Common myeloid progenitor, CD34-positive (primary cell): ENCODE results near the gene TENM4.
A peak's percentile ranks its signal among the peaks of the same experiment; 100 is the strongest.

Experiments
- CTCF ChIA-PET: fragments of 350-600 bp; sonication (Branson Sonifier 250); formaldehyde crosslinking; loops from one replicate; lab custom pipeline; 2021; ENCODE audit warnings: antibody characterized with exemption; lab: Charles Lee
- POLR2A ChIA-PET: fragments of 350-600 bp; sonication (Branson Sonifier 250); formaldehyde crosslinking; loops from one replicate; lab custom pipeline; 2021; ENCODE audit warnings: antibody characterized with exemption; lab: Charles Lee
- DNase-seq, 3 donors: peaks; one replicate each; pipeline versions ENCODE4 v3.0.0 to v3.0.0-alpha.2; 2013
- H3K27ac ChIP-seq, 2 experiments: 1 replicate in 1 of 2; 2 replicates in 1 of 2; pipeline ENCODE4 v1.7.0; 2013; ENCODE audit warnings: inconsistent platforms in 2 of 2, low read length in 2 of 2, mild to moderate bottlenecking in 2 of 2, low read depth in 1 of 2, moderate library complexity in 1 of 2; ENCODE audit not compliant: severe bottlenecking in 2 of 2, insufficient read depth in 1 of 2, poor library complexity in 1 of 2
- H3K27me3 ChIP-seq, 5 experiments: replicated peaks in 2 of 5; 1 replicate in 3 of 5; 2 replicates in 2 of 5; pipeline versions ENCODE4 v1.6.1 to v1.7.0; 2013; ENCODE audit warnings: low read length in 4 of 5, mild to moderate bottlenecking in 2 of 5, moderate library complexity in 2 of 5, inconsistent platforms in 1 of 5; ENCODE audit not compliant: insufficient read depth in 5 of 5, control insufficient read depth in 4 of 5
- H3K36me3 ChIP-seq, 4 experiments: 1 replicate in 2 of 4; 2 replicates in 2 of 4; pipeline versions ENCODE4 v1.6.1 to v1.7.0; 2013; ENCODE audit warnings: low read length in 3 of 4, control low read depth in 1 of 4, mild to moderate bottlenecking in 1 of 4; ENCODE audit not compliant: control insufficient read depth in 4 of 4, insufficient read depth in 4 of 4
- H3K4me1 ChIP-seq, 4 experiments: 1 replicate in 3 of 4; 2 replicates in 1 of 4; pipeline versions ENCODE4 v1.6.1 to v1.7.1; 2013; ENCODE audit warnings: low read length in 3 of 4, mild to moderate bottlenecking in 3 of 4, control low read depth in 1 of 4, inconsistent platforms in 1 of 4, moderate library complexity in 1 of 4; ENCODE audit not compliant: control insufficient read depth in 4 of 4, insufficient read depth in 4 of 4; ENCODE audit errors: control extremely low read depth in 1 of 4
- H3K4me3 ChIP-seq, 7 experiments: 1 replicate in 4 of 7; 2 replicates in 3 of 7; pipeline versions ENCODE4 v1.5.1 to v1.7.0; 2013; ENCODE audit warnings: mild to moderate bottlenecking in 7 of 7, low read length in 6 of 7, moderate library complexity in 6 of 7, inconsistent platforms in 2 of 7, low read depth in 2 of 7, control low read depth in 1 of 7; ENCODE audit not compliant: insufficient read depth in 4 of 7, control insufficient read depth in 1 of 7; ENCODE audit errors: extremely low read depth in 1 of 7
- H3K9me3 ChIP-seq, 5 experiments: 1 replicate in 4 of 5; 2 replicates in 1 of 5; pipeline versions ENCODE4 v1.6.1 to v1.7.1; 2013; ENCODE audit warnings: low read length in 4 of 5, mild to moderate bottlenecking in 2 of 5, inconsistent platforms in 1 of 5, low read depth in 1 of 5, moderate library complexity in 1 of 5; ENCODE audit not compliant: control insufficient read depth in 4 of 5, insufficient read depth in 2 of 5; ENCODE audit errors: control extremely low read depth in 1 of 5
- WGBS: methylation state at CpG from one replicate; pipeline ENCODE4 v1.1.5; 2013; ENCODE audit not compliant: insufficient coverage; 5-methylcytosine and 5-hydroxymethylcytosine counted together

The TENM4 gene

GRCh38 chr11:78717041-78717440 lies 723.8 kb downstream of the TENM4 start:
- Histone ChIP-seq H3K27me3 (peaks cover 0 to 5% (median 4%) of the 10 kb centered on the region in 5 experiments), H3K36me3 (no peaks in the 10 kb centered on the region), H3K4me3 (no peak overlapping the region), H3K4me1 (no peaks in the 10 kb centered on the region), H3K27ac (no peak overlapping the region), H3K9me3 (no peaks in the 10 kb centered on the region)
- DNase-seq: no peak
- ChIA-PET CTCF (interaction anchor here (1.1 to 7.8 kb wide), 5 partner anchors 9 to 71 kb away, joined by 3 to 85 read pairs (median 5); no protein-coding TSS in a partner anchor), POLR2A (no interaction called here)

GRCh38 chr11:78715639-78716311 lies 725.1 kb downstream of the TENM4 start:
- POLR2A ChIA-PET: no interaction called here
- WGBS: 49% methylated on average over 8 of the region's 8 CpGs

GRCh38 chr11:78714539-78714938 lies 726.3 kb downstream of the TENM4 start:
- Histone ChIP-seq H3K27me3 (peaks cover 0 to 5% (median 4%) of the 10 kb centered on the region in 5 experiments), H3K9me3 (no peaks in the 10 kb centered on the region), H3K4me1 (no peaks in the 10 kb centered on the region), H3K4me3 (no peak overlapping the region), H3K36me3 (no peaks in the 10 kb centered on the region), H3K27ac (no peak overlapping the region)
- CTCF ChIA-PET: interaction anchor here (1.3 to 7.8 kb wide), 6 partner anchors 10 to 82 kb away, joined by 4 to 85 read pairs (median 4); no protein-coding TSS in a partner anchor
- POLR2A ChIA-PET: no interaction called here
- DNase-seq: no peak
- 78% methylated on average over 2 of the region's 3 CpGs for WGBS

More at GRCh38 chr11:78715639-78716311, 725.1 kb downstream of the TENM4 start:
- H3K4me3 ChIP-seq: no peak overlapping the region
- H3K9me3 ChIP-seq: no peaks in the 10 kb centered on the region
- no peaks in the 10 kb centered on the region for H3K36me3 ChIP-seq
- DNase-seq: peak; percentile 28 to 55 (median 55)
- no peak overlapping the region for H3K27ac ChIP-seq
- no peaks in the 10 kb centered on the region for H3K4me1 ChIP-seq
- peaks cover 0 to 5% (median 4%) of the 10 kb centered on the region in 5 experiments for H3K27me3 ChIP-seq
- CTCF ChIA-PET: interaction anchor here (1.0 to 7.8 kb wide), 13 partner anchors 8 to 80 kb away, joined by 3 to 85 read pairs (median 4); no protein-coding TSS in a partner anchor

GRCh38 chr11:78711735-78712134 lies 729.1 kb downstream of the TENM4 start:
- H3K4me3 ChIP-seq: no peak overlapping the region
- H3K36me3 ChIP-seq: no peaks in the 10 kb centered on the region
- H3K9me3 ChIP-seq: no peaks in the 10 kb centered on the region
- H3K4me1 ChIP-seq: no peaks in the 10 kb centered on the region
- ChIA-PET POLR2A (no interaction called here), CTCF (interaction anchor here (1.9 kb wide), 1 partner anchor 66 kb away, joined by 5 read pairs; no protein-coding TSS in a partner anchor)
- no peak overlapping the region for H3K27ac ChIP-seq
- DNase-seq: no peak
- peaks cover 0 to 5% (median 4%) of the 10 kb centered on the region in 5 experiments for H3K27me3 ChIP-seq
- WGBS: no CpG with 5 or more reads among the region's 3 CpGs

GRCh38 chr11:78710417-78710816 lies 730.4 kb downstream of the TENM4 start:
- no peak for DNase-seq
- H3K27ac ChIP-seq: no peak overlapping the region
- ChIA-PET CTCF (interaction anchor here (1.9 kb wide), 1 partner anchor 65 kb away, joined by 5 read pairs; no protein-coding TSS in a partner anchor), POLR2A (no interaction called here)
- H3K36me3 ChIP-seq: no peaks in the 10 kb centered on the region
- no peak overlapping the region for H3K4me3 ChIP-seq
- H3K4me1 ChIP-seq: no peaks in the 10 kb centered on the region
- H3K27me3 ChIP-seq: peaks cover 0 to 5% (median 3%) of the 10 kb centered on the region in 5 experiments
- no peaks in the 10 kb centered on the region for H3K9me3 ChIP-seq
- 97% methylated on average over 4 of the region's 4 CpGs for WGBS

- no peak overlapping the region for H3K4me3 ChIP-seq
- H3K36me3 ChIP-seq: no peaks in the 10 kb centered on the region
- H3K27me3 ChIP-seq: peaks cover 0 to 2% (median 0%) of the 10 kb centered on the region in 5 experiments
- CTCF ChIA-PET: interaction anchor here (1.0 kb wide), 1 partner anchor 8 kb away, joined by 3 read pairs; no protein-coding TSS in a partner anchor
- no peaks in the 10 kb centered on the region for H3K4me1 ChIP-seq
- POLR2A ChIA-PET: no interaction called here
- 94% methylated on average over 6 of the region's 6 CpGs for WGBS
- H3K27ac ChIP-seq: no peak overlapping the region
- no peak for DNase-seq
- no peaks in the 10 kb centered on the region for H3K9me3 ChIP-seq
Observed at GRCh38 chr11:78708388-78708787, 732.4 kb downstream of the TENM4 start.

- POLR2A ChIA-PET: no interaction called here
- DNase-seq: no peak
- CTCF ChIA-PET: interaction anchor here (1.5 kb wide), 1 partner anchor 9 kb away, joined by 5 read pairs; no protein-coding TSS in a partner anchor
- no peaks in the 10 kb centered on the region for H3K9me3 ChIP-seq
- peaks cover 0 to 2% (median 0%) of the 10 kb centered on the region in 5 experiments for H3K27me3 ChIP-seq
- H3K4me3 ChIP-seq: no peak overlapping the region
- no peak overlapping the region for H3K27ac ChIP-seq
- no peaks in the 10 kb centered on the region for H3K36me3 ChIP-seq
- H3K4me1 ChIP-seq: no peaks in the 10 kb centered on the region
- whole genome bisulfite sequencing: 95% methylated on average over 5 of the region's 6 CpGs
Observed at GRCh38 chr11:78706551-78706950, 734.3 kb downstream of the TENM4 start.
